ENCODE measurements around the gene ARNT2. TPM values are rescaled to one million over a fixed set of nuclear protein-coding genes. Genes with fewer than 3 reads are reported as not detected.

The ARNT2 gene
- total RNA-seq, 6 experiments from 2014 or later, result 2.4 to 16.6 (median 15.5) TPM

- Mint-ChIP-seq H3K27me3 (ENCODE audit: insufficient read depth) (peaks cover 3% of the 10 kb centered on the region), H3K36me3 (ENCODE audit: low read depth) (peaks cover 41% of the 10 kb centered on the region)
Measured at GRCh38 chr15:80531388-80531787, 127.2 kb downstream of the ARNT2 start.

GRCh38 chr15:80531796-80532195 lies 127.6 kb downstream of the ARNT2 start:
- no peak for TF ChIP-seq CTCF (IDR thresholded peaks at IDR 0.05)
- Mint-ChIP-seq H3K27ac (no peak overlapping the region), H3K4me1 (ENCODE audit: low read depth) (peaks cover 65% of the 10 kb centered on the region), H3K27me3 (ENCODE audit: insufficient read depth) (peaks cover 3% of the 10 kb centered on the region), H3K36me3 (ENCODE audit: low read depth) (peaks cover 39% of the 10 kb centered on the region), H3K4me3 (peak overlapping the region; percentile 1; the same call in 1 of the 2 replicates), H3K9me3 (peaks cover 14% of the 10 kb centered on the region)
- DNase-seq, result no peak

More at GRCh38 chr15:80531388-80531787, 127.2 kb downstream of the ARNT2 start:
- peaks cover 65% of the 10 kb centered on the region for H3K4me1 Mint-ChIP-seq (ENCODE audit: low read depth)
- H3K27ac Mint-ChIP-seq, result no peak overlapping the region; the same call in 1 of the 2 replicates
- no peak for DNase-seq
- H3K9me3 Mint-ChIP-seq, result peaks cover 14% of the 10 kb centered on the region
- peak overlapping the region; percentile 1; the same call in 1 of the 2 replicates for H3K4me3 Mint-ChIP-seq
- TF ChIP-seq CTCF (IDR thresholded peaks at IDR 0.05), result no peak

GRCh38 chr15:80533790-80534333 lies 129.7 kb downstream of the ARNT2 start:
- no peak for TF ChIP-seq CTCF (IDR thresholded peaks at IDR 0.05)
- Mint-ChIP-seq H3K36me3 (ENCODE audit: low read depth) (peaks cover 43% of the 10 kb centered on the region), H3K27ac (peak overlapping the region; percentile 54), H3K4me1 (ENCODE audit: low read depth) (peaks cover 69% of the 10 kb centered on the region), H3K9me3 (peaks cover 14% of the 10 kb centered on the region), H3K27me3 (ENCODE audit: insufficient read depth) (peaks cover 3% of the 10 kb centered on the region), H3K4me3 (no peak overlapping the region)
- DNase-seq, result peak; percentile 70

GRCh38 chr15:80536231-80536630 lies 132.0 kb downstream of the ARNT2 start:
- Mint-ChIP-seq H3K9me3 (peaks cover 19% of the 10 kb centered on the region), H3K4me3 (no peak overlapping the region), H3K27ac (no peak overlapping the region), H3K4me1 (ENCODE audit: low read depth) (peaks cover 64% of the 10 kb centered on the region), H3K27me3 (ENCODE audit: insufficient read depth) (peaks cover 3% of the 10 kb centered on the region; the same call in 1 of the 2 replicates), H3K36me3 (ENCODE audit: low read depth) (peaks cover 45% of the 10 kb centered on the region)
- no peak for TF ChIP-seq CTCF (IDR thresholded peaks at IDR 0.05)
- no peak for DNase-seq

GRCh38 chr15:80536716-80537115 lies 132.5 kb downstream of the ARNT2 start:
- Mint-ChIP-seq H3K4me3 (no peak overlapping the region), H3K36me3 (ENCODE audit: low read depth) (peaks cover 50% of the 10 kb centered on the region), H3K4me1 (ENCODE audit: low read depth) (peaks cover 64% of the 10 kb centered on the region), H3K27me3 (ENCODE audit: insufficient read depth) (peaks cover 3% of the 10 kb centered on the region; the same call in 1 of the 2 replicates), H3K9me3 (peaks cover 20% of the 10 kb centered on the region), H3K27ac (no peak overlapping the region)
- no peak for DNase-seq
- no peak for TF ChIP-seq CTCF (IDR thresholded peaks at IDR 0.05)

Data from HFFc6 (cell line).